Activated effector memory CD4-positive, alpha-beta T cell treated with anti-CD3 and anti-CD28 coated beads, Interleukin-2, amount 50 U/mL, for 16 hours (primary cell): ENCODE results near the gene BTBD9.

Source experiments
- DNase-seq: peaks from one replicate; pipeline ENCODE4 v3.0.0-alpha.2; 2020

BTBD9 gene

GRCh38 chr6:38273325-38273724, 366.4 kb downstream of the BTBD9 start:
- no peak for DNase-seq

DNA sequence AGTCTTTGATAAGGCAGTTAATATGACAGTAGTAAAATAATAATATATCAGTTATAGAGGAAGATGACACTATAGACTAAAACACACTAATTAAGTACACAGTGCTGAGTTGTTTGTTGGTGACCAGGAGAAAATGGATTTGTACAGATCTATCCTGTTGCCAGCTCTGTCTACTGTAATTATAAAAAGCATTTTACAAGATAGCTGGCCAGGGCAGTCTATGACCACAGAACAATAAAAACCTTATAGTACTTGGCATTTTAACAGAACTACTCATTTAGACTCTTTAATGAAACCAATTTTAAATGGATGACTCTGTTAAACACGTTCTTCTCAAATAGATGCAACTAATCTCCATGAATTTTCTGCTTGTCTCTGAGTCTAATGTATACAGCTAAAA, 367.5 kb downstream of the BTBD9 start:
- no peak for DNase-seq

GRCh38 chr6:38271081-38271480, 368.6 kb downstream of the BTBD9 start:
- DNase-seq = no peak

DNA sequence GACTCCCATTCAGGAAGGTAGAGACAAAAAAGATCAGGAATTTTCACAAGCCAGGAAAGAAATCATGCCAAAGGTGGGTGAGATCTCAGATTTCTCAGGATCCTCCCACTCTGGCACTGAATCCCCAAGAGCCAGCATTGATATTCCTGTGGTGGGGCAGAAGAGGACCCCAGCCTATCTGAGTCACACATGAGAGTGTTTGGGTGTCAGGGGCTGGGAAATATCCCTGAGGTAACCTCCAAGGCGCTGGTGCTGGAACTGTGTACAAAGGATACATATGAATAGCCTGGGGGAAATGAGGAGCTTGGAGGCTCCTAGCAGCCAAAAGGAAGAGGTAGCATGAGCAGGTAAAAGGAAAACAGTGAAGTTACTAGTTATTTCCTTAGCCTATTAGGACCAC, 369.4 kb downstream of the BTBD9 start:
- no peak for DNase-seq

DNA sequence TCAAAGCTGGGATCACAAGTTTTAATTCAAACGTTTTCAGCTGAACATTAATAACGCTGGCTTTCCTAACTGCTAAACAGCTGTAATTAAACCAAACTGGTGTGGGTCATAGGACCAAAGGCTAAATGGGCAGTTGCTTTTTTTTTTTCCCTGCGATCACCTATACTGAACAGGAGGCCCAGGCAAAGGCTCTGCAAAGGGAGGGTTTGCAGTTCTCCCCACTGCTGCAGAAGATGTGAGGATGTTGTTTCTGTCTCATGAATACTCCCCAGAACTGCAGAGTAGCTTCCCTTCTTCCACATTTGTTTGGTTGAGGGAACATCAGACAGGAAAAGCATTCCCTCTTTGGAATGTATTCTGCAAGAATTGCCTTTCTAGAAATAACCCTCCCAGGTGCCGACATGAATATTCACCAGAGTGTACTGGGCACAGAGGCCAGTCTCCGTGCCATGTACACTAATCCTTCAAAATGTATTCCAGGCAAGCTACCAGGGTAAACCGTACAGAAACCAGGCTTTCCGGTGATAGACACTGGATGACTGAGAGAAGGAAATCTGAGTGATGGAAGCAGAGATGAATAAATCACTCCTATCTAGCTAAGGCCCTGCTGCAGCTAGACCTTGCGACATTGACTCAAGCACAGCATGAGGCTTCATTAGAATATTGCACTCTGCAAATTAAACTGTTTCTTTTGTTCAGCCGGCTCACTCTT, 370.1 kb downstream of the BTBD9 start:
- no peak for DNase-seq

GRCh38 chr6:38268342-38268741, 371.4 kb downstream of the BTBD9 start:
- no peak for DNase-seq

DNA sequence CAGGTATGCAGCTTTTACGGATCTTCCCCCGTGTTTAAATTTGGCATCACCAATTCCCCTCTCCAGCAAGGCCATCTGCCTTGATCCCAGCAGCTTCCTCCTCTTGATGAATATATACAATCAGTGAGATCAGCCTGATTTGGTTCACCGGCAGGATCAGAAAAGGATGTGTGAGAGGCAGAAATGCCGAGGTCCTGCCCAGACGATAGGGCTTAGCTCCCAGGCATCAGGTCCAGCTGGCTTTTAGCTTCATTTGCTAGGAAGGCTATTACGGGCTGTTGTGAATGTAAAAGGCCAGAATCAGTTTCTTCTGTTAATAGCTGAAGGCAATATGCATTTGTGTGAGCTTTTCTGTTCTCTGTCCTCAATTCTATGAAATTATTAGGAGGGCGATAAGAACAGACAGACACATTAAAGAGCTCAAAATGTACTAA, 372.8 kb downstream of the BTBD9 start:
- no peak for DNase-seq

DNA sequence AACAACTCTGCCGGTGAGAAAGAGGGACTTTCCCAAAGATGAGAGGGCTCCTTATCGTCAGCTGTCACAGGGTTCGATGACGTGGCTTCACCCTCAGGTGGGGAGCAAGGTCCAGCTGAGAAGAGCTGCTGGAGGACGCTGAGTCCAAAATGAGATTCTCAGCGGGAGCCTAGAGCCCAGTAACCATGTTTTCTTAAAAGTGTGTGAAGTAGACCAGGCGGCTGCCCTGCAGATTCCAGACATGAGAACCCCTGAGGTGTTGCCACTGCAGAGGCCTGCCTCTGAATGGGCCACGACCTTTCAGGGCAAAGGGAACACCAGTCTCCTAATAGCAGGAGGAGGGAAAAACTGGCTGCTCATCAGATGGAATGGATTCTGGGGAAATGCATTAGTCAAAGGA, 375.1 kb downstream of the BTBD9 start:
- no peak for DNase-seq

DNA sequence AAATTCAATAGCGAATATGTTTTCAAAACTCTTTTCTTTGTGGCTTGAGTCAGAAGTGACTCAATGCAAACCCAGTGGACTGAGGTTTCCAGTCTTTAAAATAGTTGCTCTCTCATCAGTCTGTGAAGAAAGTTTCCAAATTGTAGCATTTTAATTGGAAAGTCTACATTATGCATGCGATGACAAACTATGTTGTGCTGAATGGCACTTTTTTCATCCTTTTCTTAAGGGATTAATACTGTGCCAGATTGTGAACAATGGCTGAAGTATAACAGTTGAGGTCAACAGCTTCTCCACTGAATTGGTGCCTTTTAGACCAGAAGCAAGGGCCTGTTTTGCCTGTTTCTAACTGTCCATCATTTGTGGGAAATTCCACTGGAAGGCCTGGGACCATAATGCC, 377.1 kb downstream of the BTBD9 start:
- DNase-seq = no peak

DNA sequence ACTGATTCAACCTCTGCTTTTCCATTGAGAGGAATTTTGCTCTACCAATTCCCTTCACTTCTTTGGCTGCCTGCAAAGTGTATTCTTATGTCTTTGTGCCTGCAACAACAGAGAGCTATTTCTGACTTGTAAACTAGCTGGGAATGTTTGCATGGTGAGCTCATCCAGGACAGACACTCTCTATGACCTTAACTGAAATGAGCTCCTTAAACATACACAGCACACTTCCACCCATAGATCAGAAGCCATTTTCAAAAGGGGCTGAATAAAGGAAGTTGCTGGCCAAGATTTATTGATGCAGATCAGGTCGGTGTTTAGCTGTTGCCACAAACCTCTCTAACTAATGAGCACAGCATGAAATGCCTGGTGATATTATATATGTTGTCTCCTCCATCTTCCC, 377.7 kb downstream of the BTBD9 start:
- DNase-seq = no peak

DNA sequence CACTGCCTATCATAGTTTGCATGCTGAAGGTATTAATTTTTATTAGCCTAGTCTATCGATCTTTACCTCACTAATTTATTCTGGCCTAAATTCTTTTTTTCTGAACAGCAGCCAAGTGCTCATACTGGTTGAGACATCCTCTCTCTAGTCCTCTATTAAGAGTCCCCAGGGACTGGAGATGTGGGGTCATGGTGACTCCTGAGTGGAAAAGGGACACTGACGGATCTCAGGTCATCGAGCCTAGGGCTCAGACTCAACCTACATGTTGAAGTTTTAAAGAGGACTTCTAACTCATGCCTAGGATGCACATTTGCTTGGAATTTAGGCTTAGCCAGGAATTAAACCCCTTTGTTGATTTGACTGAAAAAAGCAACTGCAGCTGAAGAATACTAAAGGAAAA, 378.1 kb downstream of the BTBD9 start:
- DNase-seq = no peak

DNA sequence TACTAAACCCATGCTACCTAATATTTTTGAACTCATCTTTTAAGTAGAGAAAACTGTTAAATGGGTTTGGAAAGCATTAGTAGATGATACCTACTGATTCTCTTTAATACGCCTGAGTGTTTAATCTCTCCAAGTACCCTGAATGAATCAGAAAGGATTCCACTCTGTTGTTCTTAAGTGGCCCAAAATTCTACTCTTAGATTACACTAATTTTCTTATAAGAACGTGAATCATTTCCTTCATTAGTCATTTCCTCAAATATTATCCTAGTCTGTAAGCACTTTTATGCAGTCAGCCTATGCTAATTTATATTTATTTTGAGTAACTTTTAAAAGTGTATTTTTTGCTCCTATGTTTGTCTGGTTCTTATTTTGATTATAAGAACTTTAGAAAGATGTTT, 380.0 kb downstream of the BTBD9 start:
- no peak for DNase-seq

GRCh38 chr6:38248500-38249234, 391.1 kb downstream of the BTBD9 start:
- DNase-seq = no peak

DNA sequence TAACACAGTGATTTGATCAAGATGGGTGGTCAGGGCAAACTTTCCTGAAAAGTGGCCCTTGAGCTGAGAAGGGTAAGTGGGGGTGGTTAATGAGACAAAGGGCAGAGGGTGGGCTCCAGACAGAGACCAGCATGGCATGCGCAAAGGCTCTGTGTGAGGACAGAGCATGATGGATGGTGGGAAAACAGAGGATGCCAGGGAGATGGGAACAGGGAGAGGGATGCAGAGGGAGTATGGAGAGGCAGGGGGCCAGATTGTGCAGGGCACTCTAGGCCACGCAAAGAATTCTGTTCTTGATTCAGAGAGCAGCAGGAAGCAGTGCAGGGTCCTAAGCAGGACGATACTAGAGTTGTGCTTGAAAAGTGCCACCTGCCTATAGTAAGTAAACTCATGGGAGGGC, 394.4 kb downstream of the BTBD9 start:
- no peak for DNase-seq

- DNase-seq = no peak
Measured at GRCh38 chr6:38244869-38245268, 394.9 kb downstream of the BTBD9 start.

DNA sequence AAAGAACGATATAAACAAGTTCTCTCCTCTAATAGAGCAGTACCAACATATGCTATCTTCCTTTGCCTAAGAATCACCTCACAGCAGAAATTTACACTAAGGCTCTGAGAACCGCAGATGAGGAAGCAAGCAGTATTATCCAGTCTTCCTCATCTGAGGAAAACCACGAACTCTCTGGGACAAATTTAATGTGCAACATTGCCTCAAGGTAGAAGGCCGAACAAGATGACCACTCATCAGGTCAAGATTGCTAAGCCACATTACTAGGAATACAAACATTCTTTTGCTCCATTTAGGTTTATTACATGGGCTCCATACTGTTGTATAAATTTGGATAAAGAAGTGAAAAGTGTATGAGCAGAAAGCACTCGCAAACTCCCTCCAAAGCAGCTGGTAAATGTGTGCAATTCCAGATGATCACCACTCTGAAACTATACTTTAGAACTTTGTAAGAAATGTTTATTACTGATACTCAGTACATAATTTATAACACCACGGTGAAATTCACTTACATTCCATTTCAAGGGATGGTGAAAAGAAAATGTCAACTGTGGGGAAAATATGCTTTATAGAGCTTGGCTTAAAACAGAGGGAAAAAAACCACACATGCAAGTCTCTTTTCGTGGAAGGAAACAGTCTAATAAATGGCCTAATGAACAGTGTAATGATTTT, 398.4 kb downstream of the BTBD9 start:
- no peak for DNase-seq

- DNase-seq = no peak
Measured at GRCh38 chr6:38239719-38240451, 399.8 kb downstream of the BTBD9 start.

- no peak for DNase-seq
Measured at GRCh38 chr6:38236631-38237030, 403.1 kb downstream of the BTBD9 start.

GRCh38 chr6:38234934-38235682, 404.6 kb downstream of the BTBD9 start:
- no peak for DNase-seq

GRCh38 chr6:38234141-38234540, 405.6 kb downstream of the BTBD9 start:
- DNase-seq = no peak

DNA sequence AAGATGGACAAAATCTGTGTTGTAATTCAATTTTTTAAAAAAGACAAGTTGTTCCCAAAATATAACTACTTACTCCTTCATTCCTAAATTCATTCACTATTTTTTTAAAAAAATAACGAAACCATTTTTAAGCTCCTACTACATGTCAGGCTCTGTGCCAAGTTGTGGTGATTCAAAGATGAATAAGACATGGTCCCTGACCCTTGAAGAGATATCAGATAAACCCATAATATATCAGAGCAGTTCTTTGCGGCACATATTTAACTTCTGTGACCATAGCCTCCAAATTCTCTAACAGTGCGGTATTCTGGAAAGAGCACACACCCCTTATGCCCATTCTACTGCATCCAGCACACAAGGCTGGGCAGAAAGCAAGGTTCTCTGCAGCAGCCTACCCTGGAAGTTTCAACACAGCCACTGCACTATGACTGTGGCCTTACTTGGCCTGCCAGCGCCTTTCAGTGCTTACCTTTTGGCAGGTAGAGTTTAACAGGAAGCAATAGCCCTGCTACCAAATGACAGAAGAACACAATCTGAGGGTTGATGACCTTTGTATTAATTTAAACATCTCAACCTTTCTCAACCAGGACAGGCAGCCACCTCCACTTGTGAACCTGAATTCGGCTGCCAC, 406.5 kb downstream of the BTBD9 start:
- DNase-seq = no peak

DNA sequence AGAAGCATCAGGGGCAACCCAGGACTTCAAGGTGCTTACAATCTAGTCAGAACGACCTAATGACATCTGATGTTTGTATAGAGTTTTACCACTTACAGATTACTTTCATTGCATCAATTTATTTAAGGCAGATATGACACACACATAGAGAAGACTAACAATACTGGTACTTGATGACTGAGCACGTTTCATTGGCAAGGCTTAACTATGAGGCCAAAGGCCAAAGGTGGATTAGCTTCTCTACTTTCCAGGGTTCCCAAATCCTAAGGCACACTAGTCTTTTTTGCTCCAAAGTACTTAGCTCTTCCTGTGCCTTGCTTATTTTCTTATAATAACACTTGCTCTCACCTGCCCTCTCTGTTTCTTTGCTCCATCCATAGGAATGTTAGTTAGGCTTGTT, 414.0 kb downstream of the BTBD9 start:
- DNase-seq = no peak
